RWPE1 (cell line): ENCODE data around the gene KCTD3.

ENCODE experiments used
- CTCF ChIA-PET: fragments of 350-600 bp; sonication (Branson Sonifier 250); formaldehyde crosslinking; extraction: SDS; loops from one replicate; lab custom pipeline; 2021; lab: Yijun Ruan, JAX
- POLR2A ChIA-PET: fragments of 400-600 bp; formaldehyde crosslinking; extraction: SDS; loops from one replicate; lab custom pipeline; 2020; ENCODE audit warnings: antibody characterized with exemption; ENCODE audit not compliant: low non-redundant PET; lab: Yijun Ruan, JAX
- DNase-seq: peaks from one replicate; pipeline ENCODE4 v3.0.0; 2012; ENCODE audit warnings: low spot score
- H3K27ac ChIP-seq: fragments of 450-650 bp; 2 replicates; pipeline ENCODE4 v1.5.1; 2017
- CTCF ChIP-seq: fragments of 450-650 bp; conservative IDR thresholded peaks from 2 replicates; pipeline ENCODE4 v1.5.1; 2017; ENCODE audit warnings: low read depth, mild to moderate bottlenecking

The KCTD3 gene

DNA sequence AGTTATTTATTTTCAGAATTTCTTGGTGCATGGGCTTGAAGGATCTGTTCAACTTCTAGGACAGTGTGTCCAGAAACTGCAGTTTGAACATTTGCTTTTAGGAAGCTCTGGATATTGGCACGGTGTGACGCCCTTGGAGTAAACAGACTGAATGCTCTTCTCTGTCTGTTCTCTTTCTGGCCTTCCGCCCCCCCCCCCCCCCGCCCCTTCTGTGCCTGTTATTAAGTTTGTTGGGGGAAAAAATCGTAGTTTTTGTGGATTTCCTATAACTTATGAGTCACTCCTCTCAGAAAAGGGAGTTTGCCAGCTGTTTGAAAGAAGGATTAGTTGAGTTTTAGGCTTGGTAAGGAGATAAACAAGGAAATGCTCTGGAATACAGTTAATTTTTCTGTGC, 1.2 kb downstream of the KCTD3 start:
- CTCF ChIA-PET = no interaction called here
- TF ChIP-seq CTCF = no peak
- DNase-seq = peak; percentile 51
- peak overlapping the region; percentile 99 for H3K27ac ChIP-seq
- POLR2A ChIA-PET = no interaction called here

GRCh38 chr1:215569986-215570824, 3.1 kb downstream of the KCTD3 start:
- POLR2A ChIA-PET = no interaction called here
- TF ChIP-seq CTCF = no peak
- no peak overlapping the region for H3K27ac ChIP-seq
- DNase-seq = no peak
- CTCF ChIA-PET = no interaction called here

DNA sequence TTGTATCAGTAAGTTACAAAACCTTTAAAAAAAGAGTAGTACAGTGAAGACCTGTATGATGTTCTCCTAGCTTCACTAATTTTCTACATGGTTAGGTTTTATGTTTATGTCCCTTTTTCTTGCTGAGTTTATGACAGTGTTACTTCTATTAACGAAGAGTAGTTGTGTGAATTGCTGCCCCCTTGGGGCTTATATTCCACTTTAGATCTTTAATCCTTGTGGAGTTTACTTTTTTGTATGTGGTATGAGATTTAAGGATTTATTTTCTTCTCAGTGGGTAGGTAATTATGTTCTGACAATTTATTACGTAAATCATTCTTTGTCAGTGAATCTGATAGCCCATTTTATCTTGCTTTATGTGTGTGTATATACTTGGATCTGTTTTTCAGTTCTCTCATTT, 14.8 kb downstream of the KCTD3 start:
- CTCF ChIA-PET = no interaction called here
- POLR2A ChIA-PET = no interaction called here
- DNase-seq = no peak
- no peak overlapping the region for H3K27ac ChIP-seq
- no peak for TF ChIP-seq CTCF

DNA sequence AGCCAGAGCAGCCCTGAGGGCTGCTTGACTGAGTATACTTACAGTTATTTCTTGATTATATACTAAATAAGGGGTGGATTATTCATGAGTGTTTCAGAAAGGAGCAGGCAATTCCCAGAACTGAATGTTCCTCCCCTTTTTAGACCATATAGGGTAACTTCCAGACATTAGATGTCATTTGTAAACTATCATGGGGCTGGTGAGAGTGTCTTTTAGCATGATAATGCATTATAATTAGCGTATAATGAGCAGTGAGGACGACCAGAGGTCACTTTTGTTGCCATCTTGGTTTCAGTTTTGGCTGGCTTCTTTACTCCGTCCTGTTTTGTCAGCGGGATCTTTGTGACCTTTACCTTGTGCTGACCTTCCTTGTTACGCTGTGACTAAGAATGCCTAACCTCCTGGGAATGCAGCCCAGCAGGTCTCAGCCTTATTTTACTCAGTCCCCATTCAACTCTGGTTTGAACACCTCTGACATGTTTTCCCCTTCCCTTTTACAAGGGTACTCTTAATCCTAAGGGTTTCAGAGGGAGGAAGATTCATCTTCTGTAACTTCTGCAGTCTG, 16.2 kb downstream of the KCTD3 start:
- no peak for TF ChIP-seq CTCF

GRCh38 chr1:215584389-215584788, 17.3 kb downstream of the KCTD3 start:
- no peak overlapping the region for H3K27ac ChIP-seq
- POLR2A ChIA-PET = no interaction called here
- TF ChIP-seq CTCF = no peak
- no peak for DNase-seq
- CTCF ChIA-PET = no interaction called here

More for the DNA sequence above, 16.2 kb downstream of the KCTD3 start:
- CTCF ChIA-PET = no interaction called here
- POLR2A ChIA-PET = no interaction called here
- DNase-seq = peak; percentile 63
- no peak overlapping the region for H3K27ac ChIP-seq

DNA sequence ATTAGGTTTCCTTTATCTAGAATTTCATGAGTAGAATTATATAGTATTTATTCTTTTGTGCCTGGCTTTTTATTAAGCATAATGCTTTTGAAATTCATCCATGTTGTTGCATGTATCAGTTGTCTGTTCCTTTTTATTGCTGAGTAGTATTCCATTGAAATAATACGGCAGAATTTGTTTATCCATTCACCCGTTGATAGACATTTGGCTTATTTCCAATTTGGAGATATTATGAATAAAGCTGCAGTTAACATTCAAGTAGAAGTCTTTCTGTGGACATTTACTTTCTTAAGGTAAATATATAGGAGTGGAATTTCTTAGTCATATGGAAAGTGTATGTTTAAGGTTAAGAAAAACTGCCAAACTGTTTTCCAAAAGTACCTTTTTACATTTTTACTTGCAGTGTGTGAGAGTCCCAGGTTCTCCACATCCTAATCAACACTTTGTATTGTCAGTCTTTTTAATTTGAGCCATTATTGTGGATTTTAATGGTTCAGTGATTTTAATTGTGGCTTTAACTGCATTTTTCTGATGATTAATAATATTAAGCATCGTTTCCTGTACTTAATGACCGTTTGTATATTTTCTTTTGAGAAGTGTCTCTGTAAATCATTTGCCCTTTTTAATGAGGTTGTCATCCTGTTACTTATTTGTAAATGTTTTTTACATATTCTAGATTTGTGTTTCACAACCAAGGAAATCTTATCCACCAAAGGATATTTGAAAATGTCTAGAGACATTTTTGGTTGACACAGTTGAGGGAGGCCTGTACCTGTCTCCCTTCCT, 22.7 kb downstream of the KCTD3 start:
- no peak for TF ChIP-seq CTCF

More for the DNA sequence above, 22.7 kb downstream of the KCTD3 start:
- DNase-seq = no peak
- H3K27ac ChIP-seq = no peak overlapping the region
- CTCF ChIA-PET = no interaction called here
- POLR2A ChIA-PET = no interaction called here
